M059J (cell line): ENCODE measurements around the gene CNPY2. TPM values are rescaled to one million over a fixed set of nuclear protein-coding genes. Genes with fewer than 3 reads are reported as not detected.
"Not testable (repeated sequence)": the region's sequence is repeated elsewhere in the genome, so short reads cannot be mapped to it uniquely, and the experiment has no call there.

ENCODE experiments used
- DNase-seq: peaks from one replicate; pipeline ENCODE4 v3.0.0-alpha.2; 2012; ENCODE audit warnings: low read depth
- total RNA-seq: library from RNA; depleted of rRNA; stranded (reverse); fragments of >200 nt; shearing (Covaris generic); gene quantifications from 2 replicates; pipeline ENCODE4 v1.2.3, GENCODE V29; 2014; rRNA removed

The CNPY2 gene
- total RNA-seq: 182 and 223 TPM in 2 replicates

DNA sequence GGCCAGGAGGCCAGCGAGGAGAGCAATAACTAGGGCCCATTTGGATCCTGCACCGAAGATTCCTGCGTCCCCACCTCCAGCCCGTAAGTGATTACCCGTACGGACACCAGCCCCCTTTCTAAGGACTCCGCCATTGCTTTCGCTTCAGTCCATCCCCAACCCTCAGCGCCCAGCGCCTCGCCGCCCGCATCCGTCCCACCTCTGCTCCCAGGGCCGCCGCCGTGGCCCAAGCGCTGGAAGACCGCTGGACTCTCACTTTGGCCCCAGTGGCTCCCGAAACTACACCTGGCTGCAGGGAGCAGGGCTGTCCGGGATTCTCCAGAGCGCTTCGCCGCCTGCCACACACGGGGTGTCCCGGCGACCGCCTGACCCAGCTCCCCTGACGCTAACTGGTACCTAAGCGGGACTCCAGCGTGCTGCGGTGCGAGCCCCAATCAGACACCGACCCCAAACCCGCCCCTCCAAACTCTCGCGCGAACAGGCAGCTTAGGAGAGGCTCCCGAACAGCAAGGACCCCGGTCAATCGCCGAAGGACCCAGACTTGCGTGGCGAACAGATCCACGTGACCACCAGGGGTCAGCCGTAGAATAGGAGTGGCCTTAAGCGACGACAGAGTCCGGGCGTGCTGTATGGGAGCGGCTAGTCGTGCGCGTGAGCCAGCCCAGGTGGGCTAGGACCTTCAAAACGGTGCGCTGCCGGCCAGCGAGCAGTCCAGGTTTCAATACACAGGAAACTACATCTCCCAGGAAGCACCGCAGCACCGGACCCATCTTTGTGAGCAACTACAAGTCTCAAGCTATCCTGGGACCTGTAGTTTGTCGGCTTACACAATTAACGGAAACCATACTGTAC is at the start of gene CNPY2:
Gene CNPY2, minus strand, starts transcription at position 367 of the 852 bp plus-strand sequence. CDS start 771 bp downstream, outside the sequence.
- DNase-seq: peak; percentile 99

GRCh38 chr12:56362130-56363059 is 46.6 kb upstream of the CNPY2 start, which contains the start of gene APOF:
TSS of gene APOF (minus strand) at chr12:56362857. CDS start at chr12:56362745, 112 bp downstream.
- DNase-seq: no peak

GRCh38 chr12:56361487-56362129 is 45.8 kb upstream of the CNPY2 start:
- DNase-seq: no peak

GRCh38 chr12:56359851-56360767 is 44.3 kb upstream of the CNPY2 start, which contains the start of gene STAT2:
TSS of gene STAT2 (minus strand) at chr12:56360107. CDS start at chr12:56356571, 3,536 bp downstream.
- DNase-seq: peak; percentile 100

DNA sequence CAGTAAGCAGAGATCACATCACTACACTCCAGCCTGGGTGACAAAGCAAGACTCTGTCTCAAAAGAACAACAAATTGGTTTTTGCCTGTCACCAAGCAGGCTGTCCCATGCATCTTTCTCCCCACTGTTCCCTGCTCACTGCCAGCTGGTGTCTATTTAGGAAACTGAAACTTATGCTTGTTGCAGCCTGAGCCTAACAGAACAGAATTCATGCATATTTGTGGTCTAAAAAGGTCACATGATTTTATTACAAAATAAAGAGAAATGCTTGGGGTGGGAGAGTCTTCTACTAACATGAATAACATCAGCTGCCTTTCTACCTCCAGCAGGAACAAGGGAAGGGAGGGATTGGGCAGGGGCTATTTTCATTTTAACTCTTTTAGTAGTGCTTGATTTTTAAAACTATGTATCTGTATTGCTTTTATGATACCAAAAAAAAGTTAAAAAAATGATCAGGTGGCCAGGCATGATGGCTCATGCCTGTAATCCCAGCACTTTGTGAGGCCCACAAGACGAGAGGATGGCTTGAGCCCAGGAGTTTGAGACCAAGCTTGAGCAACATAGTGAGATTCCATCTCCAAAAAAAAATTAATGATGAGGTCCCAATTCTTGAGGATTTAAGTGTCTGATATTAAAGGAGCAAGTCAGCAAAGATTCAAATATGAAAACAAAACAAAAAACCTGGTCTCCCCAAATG is 43.2 kb upstream of the CNPY2 start:
- DNase-seq: peak; percentile 82

DNA sequence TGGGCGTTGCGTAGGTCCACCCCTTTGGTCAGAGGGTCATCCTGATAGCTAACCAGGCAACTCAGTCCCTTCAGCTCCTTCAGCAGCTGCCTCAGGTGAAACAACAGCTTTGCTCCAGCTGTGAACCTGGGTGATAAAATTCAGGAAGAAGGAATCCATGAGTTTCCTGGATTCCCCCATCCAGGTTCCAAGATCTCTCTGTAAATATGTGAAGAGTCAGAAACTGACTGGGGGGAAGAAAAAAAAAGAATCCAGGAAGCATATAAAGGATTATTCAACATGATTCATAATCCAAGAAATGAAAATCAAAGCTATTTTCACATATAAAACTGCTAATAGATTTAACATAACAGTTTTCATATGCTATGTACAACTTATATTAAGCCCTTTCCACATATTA is 35.5 kb upstream of the CNPY2 start:
- DNase-seq: no peak

DNA sequence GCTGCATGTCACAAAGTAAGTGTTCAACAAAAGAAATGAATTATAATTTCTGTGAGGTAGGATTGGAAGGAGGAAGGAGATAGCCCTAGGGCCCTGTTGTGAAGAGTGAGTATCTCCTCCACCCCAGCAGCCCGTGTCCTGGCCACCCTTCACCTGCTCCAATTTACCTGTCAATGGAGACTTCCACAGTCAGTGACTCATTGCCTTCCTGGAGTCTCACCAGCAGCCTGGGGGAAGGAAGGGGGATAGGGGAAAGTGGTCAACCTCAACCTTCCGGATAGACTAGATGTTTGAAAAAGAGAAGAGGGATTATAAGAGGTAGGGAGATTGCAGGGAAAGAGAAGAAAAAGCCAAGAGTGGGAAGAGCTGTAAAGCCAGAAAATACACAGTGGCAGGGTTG is 34.9 kb upstream of the CNPY2 start:
- no peak for DNase-seq

DNA sequence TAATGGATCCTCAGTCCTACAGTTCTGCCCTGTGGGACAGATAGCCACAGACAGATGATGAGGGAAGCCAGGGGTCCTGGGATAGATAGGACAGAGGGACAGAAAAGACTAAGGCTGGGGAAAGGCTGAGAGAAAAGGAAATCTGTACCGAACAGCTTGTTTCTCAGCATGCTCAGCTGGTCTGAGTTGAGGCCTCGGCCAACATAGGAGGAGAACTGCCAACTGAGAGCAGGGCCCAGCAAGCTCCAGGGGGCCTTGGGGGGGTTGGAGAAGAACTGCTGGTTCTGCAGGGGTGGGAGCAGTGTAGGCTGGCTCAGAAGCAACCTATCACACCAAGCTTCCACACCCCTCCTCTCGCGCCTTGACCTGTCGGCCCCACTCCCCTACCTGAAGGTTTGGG is 33.0 kb upstream of the CNPY2 start:
- DNase-seq: no peak

GRCh38 chr12:56347255-56347654 is 31.5 kb upstream of the CNPY2 start:
- DNase-seq: not testable (repeated sequence)

- no peak for DNase-seq
Measured at GRCh38 chr12:56346675-56347074, 30.9 kb upstream of the CNPY2 start.

- not testable (repeated sequence) for DNase-seq
Measured at GRCh38 chr12:56342290-56342689, 26.5 kb upstream of the CNPY2 start.

DNA sequence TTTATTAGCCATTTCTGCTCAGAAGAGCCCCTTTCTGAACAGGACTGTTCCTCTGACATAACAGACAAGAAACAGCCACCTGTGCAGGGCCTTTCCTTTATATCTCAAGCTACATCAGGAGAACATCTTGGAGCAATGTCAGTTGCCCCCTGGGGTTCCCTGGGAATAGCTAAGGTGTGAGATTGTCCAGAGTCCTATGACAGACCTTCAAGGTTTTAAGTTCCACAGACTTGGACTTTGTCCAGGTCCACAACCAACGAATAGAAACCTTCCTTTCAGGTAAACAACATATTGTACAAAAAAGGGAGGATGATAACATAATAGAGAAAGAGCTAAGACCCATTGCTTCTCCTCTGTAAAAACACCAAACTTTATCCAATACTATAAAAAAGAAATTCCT is 25.8 kb upstream of the CNPY2 start:
- no peak for DNase-seq

- DNase-seq: no peak
Measured at GRCh38 chr12:56339158-56339422, 23.3 kb upstream of the CNPY2 start.

- peak; percentile 71 for DNase-seq
Measured at GRCh38 chr12:56338308-56339157, 22.7 kb upstream of the CNPY2 start, which contains the start of gene IL23A. TSS of gene IL23A (plus strand) at chr12:56338884. CDS start at chr12:56339045, 161 bp downstream.

DNA sequence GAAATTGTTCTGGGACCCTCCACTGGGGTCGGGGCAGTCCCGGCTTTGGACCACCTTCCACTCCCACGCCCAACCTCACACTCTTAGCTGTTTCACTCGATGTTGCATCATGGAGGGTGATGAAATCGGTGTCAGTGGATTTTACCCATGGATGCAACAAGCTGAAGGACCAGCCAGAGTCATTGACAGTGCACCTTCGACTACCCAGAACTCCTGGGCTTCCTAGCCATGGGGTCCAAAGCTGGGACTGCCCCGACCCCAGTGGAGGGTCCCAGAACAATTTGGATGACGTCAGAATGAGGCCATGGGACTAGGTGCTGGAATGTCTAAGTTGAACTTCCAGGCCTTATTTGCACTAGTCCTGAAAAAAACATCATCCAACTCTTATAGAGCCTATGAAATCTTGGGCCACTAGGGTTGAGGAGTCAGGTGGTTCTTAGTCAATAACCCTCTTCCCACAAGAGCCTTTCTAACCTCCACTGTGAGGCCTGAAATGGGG is 22.0 kb upstream of the CNPY2 start:
- DNase-seq: no peak

DNA sequence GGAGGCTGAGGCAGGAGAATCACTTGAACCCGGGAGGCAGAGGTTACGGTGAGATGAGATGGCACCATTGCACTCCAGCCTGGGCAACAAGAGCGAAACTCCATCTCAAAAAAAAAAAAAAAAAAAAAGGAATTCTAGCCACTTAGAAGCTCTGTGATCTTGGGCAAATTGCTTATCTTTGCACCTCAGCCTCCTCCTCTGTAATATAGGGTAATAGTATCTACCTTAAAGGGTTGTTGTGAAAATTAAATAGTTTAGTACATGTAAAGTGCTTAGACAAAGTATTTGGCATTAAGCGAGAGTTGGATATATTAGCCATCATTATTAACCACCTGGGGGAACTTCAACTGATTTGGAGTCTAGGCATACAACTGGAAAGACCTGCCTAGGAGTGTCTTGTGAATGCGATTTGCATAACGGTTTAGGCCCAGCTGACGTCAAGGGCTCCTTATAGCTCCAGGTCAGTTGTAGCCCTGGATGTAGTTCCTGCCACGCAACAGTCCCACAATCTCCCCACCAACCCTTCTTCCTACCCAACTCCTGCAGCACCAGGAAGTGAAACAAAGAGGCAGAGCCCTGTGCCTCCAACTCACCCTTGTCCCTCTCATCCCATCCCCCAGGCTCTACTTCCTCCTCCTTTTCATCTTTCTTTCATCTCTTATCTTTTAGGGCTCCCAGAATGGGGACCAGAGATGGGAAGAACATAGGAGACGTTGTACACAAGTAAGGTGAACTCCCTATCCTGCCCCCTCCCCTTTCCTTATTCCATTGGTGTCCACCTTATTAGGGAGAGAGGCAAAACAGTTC is 20.8 kb upstream of the CNPY2 start:
- DNase-seq: no peak

- not testable (repeated sequence) for DNase-seq
Measured at GRCh38 chr12:56335527-56335926, 19.7 kb upstream of the CNPY2 start.

- no peak for DNase-seq
Measured at GRCh38 chr12:56334490-56334793, 18.7 kb upstream of the CNPY2 start.
